GM21786 (cell line): ENCODE measurements around the gene MLC1.
"Not testable (repeated sequence)": the region's sequence is repeated elsewhere in the genome, so short reads cannot be mapped to it uniquely, and the experiment has no call there.

Experiments
- ATAC-seq: cut with Tn5 transposase; IDR thresholded peaks from one replicate; pipeline ENCODE4 v1.9.1; 2021; ENCODE audit not compliant: unreplicated experiment

The MLC1 gene

DNA sequence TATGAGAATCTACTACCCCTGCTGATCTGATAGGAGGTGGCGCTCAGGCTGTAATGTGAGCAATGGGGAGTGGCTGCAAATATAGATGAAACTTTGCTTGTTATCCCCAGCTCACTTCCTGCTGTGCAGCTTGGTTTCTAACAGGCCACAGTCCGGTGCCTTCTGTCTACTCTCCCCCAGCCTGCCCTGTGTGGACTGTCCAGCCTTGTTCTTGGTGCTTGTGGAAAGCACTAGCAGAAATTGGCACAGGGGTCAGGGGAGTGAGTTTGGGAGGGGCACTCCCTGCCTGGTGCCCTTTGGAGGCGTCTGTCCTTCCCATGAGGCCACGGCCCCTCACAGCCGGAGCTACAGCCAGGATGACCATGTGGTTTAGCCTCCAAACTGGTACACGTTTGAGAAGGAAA, 18.9 kb upstream of the MLC1 start:
- ATAC-seq: no peak

DNA sequence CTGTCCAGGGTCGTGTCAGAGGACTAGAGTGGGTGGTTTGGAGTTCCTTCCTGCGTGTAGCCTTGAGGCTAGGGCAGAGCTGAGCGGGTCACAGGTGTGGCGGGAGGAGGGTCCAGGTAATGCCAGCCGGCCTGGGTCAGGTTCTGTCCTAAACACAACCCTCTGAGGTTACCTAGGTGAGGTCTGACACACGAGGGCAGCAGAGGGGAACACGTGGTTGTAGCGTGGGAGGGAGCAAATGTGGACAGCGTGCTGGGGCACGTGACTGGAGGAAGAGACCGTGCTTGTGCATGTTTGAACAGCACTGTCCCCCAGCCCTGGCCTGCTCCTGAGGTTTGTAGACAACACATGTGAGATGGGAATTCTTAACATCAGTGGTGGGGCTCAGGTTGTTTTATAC, 17.7 kb upstream of the MLC1 start:
- ATAC-seq: no peak

DNA sequence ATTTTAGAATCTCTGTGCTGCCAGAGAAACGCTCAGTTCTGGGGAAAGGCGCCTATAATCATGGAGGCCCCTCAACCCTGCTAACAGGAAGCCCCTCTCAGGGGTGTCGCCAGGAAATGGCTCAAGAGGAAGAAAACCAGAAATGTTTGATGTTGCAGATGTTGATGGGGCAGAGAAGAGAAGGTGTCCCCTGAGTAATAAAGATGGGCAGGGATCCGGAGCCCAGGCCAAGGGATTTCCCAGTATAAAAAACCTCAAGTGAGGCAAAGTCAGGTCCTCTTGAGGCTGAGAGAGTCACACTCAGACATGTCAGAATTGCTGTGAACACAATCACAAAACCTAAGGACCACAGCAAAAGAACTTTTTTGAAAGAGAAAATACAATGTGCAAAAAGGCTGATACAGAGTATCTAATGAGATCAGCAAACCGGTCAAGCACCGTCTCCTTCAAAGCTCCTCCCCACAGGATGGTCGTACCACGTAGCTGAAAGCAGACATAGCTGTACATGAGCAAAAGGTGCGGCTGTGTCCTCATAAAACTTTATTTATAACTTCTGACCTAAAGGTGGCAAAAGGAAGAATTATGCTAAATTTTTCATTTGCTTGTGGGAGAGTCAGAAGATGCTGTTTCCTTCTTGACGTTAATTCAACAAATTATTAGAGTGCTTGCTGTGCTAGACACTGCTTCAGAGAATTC, 16.8 kb upstream of the MLC1 start:
- ATAC-seq: no peak

DNA sequence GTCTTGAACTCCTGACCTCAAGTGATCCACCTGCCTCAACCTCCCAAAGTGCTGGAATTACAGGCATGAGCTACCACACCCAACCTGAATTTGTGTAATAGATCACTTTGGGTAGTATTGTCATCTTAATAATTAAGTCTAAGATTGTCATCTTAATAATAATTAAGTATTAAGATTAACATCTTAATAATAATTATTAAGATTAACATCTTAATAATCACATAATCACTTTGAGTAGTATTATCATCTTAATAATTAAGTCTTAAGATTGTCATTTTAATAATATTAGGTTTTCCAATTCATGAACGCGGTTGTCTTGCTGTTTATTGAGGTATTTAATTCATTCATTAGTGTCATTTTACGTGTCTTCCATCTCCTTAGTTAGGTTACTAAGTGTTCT, 12.8 kb upstream of the MLC1 start:
- no peak for ATAC-seq

DNA sequence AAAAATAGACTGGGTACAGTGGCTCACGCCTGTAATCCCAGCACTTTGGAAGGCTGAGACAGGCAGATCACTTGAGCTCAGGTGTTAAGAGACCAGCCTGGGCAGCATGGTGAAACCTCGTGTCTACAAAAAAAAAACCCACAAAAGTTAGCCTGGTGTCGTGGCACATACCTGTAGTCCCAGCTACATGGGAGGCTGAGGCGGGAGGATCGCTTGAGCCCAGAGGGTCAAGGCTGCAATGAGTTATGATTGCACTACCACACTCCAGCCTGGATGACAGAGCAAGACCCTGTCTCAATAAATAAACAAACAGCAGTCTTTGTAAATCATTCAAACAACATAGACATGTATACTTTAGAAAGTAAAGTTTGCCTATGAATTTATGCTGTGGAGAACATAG, 7.1 kb upstream of the MLC1 start:
- no peak for ATAC-seq

DNA sequence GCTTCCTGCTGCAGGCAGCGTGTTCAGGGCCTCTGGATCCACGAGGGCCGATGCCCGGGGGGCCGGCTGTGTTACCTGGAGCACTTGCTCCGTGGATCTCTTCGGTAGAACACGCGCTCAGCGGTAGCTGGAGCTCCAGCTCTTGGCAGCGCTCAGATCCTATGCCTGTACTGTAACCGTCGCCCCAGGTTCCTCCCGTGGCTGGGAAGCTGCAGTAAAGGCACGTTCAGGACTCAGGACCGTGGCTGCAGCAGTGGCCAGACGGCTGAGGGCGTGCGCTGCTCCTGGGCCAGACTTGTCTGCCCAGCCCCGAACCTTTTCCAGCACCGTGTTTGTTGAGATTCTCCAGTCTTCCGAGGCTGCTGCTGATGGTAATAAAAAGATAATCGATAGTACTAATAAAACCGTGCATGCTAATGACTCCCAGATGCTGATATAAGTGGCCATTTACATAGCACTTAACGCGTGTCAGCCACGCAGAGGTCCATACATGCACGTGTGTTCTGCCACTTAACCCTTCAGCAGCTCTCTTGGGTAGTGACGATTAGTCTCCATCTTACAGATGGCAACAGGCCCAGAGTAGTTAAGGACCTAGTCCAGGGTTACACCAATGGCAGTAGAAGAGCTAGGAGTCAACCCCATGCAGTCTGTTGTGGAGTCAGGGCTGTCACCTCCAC, 6.0 kb upstream of the MLC1 start:
- no peak for ATAC-seq

DNA sequence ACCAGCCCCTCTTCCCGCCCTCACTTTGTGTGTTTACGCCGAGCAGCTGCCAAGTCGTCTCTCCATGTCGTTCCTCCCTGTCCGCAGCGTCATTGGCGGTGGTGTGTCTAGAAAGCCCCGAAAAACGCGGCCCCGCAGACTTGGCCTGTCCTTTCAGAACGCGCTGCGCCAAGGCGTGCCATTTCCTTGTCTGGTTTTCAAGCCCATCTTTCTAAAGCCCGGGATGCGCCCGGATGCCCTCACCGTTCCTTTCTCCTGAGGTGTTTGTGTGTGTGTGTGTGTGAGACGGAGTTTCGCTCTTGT, 5.1 kb upstream of the MLC1 start:
- no peak for ATAC-seq

DNA sequence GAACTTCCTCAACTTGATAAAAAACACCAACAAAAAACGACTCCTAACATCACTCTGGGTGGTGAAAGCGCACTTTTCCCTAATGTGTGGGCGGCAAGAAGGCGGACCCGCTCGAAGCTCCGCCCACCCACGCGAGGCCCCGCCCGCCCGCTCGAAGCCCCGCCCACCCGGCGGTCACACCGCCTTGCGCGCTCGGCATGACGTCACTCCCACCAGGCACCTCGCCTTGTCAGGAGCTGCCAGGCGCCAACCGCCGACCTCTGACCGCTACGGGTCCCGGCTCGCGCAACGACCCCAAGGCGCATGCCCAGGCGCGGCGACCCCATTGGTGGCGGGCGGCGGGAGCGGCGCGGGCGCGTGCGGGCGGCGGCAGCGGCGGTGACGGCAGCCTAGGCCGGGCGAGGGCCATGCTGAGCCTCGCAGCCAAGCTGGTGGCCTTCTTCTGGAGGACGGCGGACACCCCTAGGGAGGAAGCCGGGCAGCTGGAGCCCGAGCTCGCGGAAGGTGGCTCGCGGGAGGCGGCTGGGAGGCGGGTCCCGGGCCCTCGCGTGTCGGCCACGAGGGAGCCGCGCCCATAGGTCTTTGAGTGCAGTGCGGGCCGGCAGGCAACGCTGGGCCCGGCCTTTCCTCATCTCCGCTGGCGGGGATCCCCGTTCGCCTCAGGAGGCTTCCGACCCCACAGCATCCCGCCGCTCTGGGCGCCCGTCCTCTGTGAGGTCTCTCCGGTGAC, 4.6 kb upstream of the MLC1 start, which contains the start of gene MOV10L1:
Gene MOV10L1 (plus strand): TSS at position 325 of the 730 bp plus-strand sequence. CDS start 83 bp downstream, at position 408.
- ATAC-seq: no peak

DNA sequence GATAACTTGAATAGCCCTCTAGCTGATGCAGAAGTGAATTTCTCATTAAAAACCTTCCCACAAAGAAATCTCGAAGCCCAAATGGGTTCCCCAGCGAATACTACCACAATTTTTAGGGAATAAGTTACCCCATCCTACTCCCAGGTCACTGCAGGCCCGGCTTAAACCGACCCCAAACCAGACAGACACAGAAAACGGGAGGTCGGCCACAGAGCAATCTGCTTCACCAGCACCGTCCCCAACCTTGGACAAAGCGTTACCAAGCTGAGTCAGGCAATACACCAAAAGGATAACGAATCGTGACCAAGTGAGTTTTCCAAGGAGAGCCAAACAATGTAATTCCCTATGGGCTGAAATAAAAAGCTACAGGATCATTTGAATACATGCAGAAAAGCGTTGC, 4.0 kb upstream of the MLC1 start:
- no peak for ATAC-seq

DNA sequence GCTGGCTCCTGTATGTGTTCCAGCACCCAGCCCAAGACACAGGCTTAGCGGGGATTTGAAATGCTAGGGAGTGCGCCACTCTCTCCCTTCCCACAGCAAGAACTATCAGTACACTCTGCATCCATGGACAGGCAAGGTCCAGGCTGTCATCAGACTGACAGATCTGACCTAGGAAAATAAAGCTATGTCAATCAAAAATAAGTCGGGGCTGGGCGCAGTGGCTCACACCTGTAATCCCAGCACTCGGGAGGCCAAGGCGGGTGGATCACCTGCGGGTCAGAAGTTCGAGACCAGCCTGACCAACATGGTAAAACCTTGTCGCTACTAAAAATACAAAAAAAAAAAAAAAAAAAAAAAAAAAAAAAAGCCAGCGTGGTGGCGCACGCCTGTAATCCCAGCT, 2.9 kb upstream of the MLC1 start:
- ATAC-seq: no peak

DNA sequence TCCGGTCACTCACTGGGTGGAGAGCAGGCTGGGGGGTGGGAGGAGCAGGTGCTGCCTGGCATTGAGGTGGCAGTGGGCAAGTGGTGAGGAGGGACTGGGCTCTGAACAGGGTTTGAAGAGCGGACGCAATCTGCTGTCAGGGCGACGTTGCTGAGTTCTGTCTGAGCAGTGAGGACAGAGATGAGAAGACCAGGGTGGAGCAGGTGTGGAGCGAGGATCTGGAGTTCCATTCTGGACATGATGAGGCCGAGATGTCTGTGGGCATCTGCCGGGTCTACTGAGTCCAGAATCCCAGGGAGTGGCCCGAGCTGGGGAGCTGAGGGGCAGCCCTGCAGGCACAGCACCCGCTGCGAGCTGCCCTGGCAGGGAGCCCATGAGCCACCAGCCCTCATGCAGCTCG, 2.4 kb upstream of the MLC1 start:
- ATAC-seq: no peak

DNA sequence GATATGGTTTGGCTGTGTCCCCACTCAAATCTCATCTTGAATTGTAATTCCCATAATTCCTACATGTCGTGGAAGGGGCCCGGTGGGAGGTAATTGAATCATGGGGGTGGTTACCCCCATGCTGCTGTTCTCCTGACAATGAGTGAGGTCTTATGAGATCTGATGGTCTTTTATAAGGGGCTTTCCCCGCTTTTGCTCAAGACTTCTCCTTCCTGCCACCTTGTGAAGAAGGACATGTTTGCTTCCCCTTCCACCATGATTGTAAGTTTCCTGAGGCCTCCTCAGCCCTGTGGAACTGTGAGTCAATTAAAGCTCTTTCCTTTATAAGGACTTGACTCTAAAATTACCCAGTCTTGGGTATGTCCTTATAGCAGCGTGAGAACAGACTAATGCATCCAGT, 1.7 kb upstream of the MLC1 start:
- ATAC-seq: not testable (repeated sequence)

DNA sequence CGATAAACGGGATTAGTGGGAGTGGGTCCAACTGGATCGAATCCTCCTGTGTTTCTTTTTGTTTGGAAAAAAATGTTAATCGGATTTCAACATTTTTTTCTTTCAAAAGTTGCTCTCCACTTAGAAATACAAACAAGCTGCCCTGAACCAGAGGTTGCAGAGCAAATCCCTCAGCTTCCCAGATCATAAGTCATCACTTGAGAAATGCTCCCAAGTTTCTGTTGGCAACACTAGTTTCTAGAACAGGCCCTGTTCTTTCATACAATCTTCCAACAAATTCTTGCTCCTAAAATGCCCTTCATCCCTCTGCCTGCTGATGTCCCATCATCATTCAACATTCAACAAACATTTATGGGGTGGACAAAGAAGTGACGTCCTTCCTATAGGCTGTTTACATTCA, 1.3 kb upstream of the MLC1 start:
- no peak for ATAC-seq

DNA sequence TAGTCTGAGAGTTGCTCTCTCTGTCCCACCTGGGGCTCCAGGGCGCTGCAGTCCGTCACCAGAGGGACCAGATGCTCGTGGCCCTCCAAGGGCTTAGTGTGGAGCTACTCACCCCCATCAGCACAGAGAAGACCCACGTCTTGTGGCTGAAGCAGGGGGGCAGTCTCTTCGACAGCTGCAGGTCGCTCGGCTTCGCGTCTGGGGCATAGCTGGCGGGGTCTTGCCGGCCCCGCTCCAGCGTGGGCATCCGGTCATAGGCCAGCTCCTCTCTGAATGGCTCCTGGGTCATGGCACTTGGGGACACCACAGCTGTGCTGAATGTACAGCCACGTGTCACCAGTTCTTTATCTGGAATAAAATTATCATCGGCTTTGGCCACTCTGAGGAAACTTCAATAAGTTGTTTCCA, 608 bp downstream of the MLC1 start:
- no peak for ATAC-seq

DNA sequence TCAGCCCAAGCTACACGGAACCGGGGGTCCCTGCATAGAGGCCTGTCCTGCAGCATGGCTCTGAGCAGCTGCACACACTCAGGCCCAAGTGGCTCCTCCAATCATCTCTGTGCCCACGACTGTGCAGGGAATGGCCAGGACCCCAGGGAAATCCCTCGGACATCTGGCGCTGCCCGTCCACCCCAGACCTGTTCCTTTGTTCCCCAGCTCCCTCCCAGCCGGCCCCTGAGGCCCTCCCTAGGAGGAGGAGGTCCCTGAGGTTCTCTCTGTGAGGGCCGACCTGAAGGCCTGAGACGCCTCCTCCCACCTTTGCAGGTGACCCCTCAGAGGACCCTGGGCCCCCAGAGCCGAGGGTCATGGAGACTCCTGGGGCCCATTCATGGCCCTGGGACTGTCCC, 1.1 kb downstream of the MLC1 start:
- no peak for ATAC-seq

DNA sequence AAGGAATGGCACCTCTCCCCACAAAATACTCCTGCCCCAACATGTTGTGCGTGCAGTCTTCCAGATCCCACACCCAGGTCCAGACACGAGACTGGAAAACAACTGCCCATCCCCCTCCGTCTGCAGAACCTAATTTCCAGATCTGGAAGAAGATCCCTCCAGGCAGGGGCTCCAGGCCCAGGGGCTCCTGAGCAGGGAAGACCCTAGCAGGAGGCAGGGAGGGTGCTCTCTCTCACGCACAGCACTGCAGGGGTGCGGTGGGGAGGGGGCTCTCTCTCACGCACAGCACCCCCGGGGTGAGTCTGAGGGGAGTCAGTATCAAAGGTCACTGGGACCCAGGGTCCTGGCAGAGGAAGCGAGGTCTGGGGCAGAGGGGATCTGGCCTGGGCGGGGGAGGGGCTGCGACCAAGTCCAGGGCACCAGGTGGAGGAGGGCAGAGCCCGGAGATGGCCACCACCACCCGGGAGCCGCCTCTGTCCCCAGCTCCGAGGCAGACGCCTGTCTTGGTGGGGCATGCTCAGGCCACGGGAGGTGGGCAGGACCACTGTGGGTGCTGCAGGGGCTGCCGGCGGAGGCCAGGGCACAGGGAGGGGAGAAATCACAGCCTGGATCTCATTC, 1.7 kb downstream of the MLC1 start:
- no peak for ATAC-seq

DNA sequence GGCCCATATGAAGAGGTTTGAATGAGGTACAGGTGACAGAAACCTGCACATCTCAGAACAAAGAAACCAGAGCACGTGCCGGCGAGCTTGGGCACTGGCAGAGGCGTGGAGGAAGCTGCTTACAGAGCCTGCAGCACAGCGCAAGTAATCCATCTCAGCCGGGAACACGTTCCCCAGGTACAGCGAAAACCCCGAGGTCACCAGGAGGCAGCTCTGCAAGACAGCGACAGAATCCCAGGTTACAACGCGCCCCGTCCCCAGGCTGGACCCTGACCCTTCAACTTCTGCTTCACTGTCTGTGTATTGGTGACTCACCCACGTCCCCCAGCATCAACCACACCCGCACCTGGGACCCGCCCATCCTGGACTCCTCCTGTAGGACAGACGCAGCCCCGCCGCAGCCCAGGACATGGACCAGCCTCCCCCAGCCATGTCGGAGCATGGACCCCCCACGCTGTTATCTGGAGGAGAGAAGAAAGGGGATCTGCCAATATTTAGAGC, 2.2 kb downstream of the MLC1 start:
- ATAC-seq: no peak

DNA sequence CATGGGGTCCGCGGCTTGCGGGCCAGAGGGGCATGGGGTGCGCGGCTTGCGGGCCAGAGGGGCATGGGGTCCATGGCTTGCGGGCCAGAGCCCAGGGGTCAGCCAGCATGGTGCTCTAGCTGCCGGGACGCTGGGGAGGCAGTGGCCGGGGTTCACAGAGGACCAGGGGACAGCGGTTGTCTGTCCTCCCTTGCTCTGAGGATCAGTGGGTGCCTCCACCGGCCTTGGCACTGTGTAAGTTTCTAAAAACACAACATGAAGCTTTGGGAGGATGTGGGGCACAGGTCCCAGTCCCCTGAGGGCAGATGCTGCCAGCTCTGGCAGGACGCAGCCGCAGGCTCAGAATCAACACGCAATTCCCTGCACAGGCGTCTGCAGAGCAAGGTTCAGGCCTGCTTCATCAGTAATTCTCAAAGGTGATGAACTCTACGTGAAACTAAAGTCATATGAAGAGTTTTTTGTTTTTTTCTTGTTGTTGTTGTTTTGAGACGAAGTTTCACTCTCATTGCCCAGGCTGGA, 3.0 kb downstream of the MLC1 start:
- no peak for ATAC-seq

DNA sequence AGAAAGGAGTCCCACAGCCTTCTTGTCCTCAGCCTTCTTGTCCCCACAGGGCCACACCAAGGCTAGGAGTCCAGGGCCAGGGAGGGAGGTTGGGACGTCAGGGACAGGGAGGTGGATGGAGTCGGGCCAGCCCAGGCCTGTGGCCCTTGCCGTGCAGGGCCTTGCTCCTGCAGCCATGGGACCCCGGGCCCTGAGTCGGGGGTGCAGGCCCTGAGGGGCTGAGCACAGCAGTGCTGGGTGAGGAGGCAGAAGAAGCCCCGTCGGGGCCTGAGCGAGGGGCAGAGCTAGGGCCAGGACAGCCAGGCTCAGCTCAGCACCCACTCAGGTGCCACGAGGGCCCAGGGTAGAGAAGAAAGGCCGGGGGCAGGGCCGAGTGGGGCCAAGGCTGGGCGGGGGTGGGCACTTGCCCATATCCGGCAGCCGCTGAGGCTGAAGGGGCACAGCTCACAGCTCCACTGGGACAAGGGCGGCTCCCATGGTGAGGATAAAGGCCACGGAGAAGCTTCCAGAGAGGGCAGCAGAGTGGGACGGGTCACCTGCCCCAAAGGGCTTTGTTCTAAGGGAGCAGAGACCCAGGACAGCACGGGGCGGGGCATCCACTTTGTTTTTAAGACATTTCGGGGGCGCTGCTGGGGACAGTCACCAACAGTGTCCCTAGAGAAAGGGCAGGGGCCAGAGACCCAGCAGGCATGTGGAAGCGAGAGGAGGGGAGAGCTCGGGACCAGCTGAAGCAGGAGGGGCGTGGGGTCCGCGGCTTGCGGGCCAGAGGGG, 3.6 kb downstream of the MLC1 start:
- no peak for ATAC-seq

DNA sequence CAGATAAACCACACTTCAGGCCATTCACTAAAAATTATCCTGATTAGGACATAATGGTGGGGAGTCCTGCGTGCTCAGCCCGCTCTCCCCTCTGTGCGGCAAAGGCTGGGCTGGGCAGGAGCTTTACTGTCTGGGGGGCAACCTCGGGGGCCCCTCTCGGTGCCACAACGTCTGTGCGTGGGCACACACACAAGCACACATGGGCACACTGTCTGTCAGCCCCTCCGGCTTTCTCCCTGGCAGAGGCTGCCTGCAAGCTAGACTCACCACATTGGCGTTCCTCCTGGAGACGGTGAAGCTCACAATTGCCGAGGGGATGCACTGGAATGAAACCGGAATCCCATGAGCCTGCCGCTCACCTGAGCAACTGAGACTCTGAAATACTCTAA, 5.2 kb downstream of the MLC1 start:
- no peak for ATAC-seq

DNA sequence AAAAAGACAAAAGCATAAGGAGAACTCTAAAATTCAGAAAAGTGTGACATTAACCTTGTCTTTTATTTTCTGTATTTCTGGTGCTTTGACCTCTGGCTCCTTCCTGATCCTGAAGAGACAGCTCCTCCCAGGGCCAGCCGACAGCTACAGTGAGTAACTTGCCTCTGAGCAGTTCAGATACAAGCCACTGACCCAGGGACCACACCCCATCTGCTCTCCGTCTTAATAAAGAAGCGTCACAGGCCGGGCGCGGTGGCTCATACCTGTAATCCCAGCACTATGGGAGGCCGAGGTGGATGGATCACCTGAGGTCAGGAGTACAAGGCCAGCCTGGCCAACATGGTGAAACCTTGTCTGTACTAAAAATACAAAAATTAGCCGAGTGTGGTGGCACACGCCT, 6.5 kb downstream of the MLC1 start:
- ATAC-seq: no peak
